ENCODE measurements around the gene SRGAP2.
"Not testable (repeated sequence)": the region's sequence is repeated elsewhere in the genome, so short reads cannot be mapped to it uniquely, and the experiment has no call there.

DNA sequence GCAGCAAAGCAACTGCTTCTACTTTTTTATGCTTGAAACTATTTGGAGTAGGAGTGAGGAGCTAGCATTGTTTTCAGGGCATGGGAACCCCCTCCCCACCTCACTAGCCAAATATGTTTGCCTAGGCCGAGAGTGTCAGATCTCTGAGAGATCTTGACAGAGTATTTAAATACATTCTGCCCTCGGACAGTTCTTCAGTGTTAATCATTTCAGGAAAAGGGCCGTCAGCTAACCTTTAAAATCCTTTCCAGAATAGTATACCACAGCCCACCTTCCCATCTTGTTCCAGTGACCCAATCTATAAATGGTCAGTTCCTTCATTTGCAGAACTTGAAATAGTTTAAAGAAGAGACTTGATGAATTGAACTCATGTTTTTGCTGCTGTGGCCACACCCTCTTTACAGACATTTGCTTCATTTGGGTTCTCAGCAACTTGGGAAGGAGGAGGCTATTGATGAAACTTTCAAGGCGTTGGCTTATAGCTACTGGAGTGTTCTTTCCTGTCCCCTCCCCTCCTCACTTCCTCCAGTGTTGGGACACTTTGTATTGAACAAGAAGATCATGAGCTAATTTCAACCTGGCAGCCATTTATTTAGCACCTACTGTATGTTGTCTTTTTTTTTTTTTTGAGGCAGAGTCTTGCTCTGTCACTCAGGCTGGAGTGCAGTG, 17.1 kb downstream of the SRGAP2 start:
- TF ChIP-seq, protein P1, sequence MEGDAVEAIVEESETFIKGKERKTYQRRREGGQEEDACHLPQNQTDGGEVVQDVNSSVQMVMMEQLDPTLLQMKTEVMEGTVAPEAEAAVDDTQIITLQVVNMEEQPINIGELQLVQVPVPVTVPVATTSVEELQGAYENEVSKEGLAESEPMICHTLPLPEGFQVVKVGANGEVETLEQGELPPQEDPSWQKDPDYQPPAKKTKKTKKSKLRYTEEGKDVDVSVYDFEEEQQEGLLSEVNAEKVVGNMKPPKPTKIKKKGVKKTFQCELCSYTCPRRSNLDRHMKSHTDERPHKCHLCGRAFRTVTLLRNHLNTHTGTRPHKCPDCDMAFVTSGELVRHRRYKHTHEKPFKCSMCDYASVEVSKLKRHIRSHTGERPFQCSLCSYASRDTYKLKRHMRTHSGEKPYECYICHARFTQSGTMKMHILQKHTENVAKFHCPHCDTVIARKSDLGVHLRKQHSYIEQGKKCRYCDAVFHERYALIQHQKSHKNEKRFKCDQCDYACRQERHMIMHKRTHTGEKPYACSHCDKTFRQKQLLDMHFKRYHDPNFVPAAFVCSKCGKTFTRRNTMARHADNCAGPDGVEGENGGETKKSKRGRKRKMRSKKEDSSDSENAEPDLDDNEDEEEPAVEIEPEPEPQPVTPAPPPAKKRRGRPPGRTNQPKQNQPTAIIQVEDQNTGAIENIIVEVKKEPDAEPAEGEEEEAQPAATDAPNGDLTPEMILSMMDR (IDR thresholded peaks at IDR 0.05): not testable (repeated sequence)
- not testable (repeated sequence) for TF ChIP-seq CBFB (CRISPR knock-in tag; IDR thresholded peaks at IDR 0.05; ENCODE audit: low read depth)
